ENCODE measurements around the gene TP63. TPM values are rescaled to one million over a fixed set of nuclear protein-coding genes. Genes with fewer than 3 reads are reported as not detected.

The TP63 gene
- total RNA-seq, 2 donors from 2014 or later: not detected

DNA sequence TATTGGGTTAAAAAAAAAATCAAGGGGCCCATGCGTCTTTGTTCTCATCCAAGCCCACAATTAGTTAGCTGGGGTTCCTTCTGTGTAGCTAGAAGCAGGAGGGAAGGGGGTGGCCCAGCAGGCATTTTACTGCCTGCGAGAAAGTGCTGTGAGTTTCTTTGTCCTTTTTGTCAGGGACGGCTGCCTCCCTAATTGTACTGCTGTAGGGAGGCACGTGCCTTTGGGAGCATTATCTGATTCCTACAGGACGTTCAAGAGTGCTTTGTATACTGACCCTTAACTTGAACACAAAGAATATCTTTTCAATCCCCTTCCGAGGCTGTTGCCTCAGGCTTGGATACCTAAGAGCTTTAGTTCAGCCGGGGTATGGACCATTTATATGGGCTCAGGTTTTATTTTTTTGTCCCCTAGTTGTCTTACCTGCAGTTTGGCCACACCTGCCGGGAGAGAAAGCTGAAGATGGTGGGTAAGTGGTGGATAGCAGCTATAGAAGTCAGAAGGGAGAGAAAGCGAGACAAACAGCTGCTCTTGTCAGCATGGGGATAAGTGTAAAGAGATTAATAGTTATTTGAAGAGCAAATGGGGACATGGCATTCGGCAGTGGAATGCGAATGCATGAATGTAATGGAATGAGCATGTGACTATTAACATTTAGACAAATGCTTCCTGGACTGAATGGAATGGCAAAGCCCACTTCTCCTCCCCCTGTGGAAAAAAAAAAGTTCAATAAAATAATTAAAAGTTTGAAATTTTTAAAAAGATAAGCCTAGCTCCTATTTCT lies 175.2 kb downstream of the TP63 start:
- no peak for DNase-seq
- Histone ChIP-seq H3K27ac (no peak overlapping the region), H3K4me1 (no peaks in the 10 kb centered on the region), H3K9ac (ENCODE audit: low read depth in 2 of 2, low read length in 2 of 2) (no peak overlapping the region), H3K36me3 (no peaks in the 10 kb centered on the region), H3K9me3 (no peaks in the 10 kb centered on the region), H3K27me3 (no peaks in the 10 kb centered on the region), H3K4me3 (no peak overlapping the region)
- TF ChIP-seq, protein P1, sequence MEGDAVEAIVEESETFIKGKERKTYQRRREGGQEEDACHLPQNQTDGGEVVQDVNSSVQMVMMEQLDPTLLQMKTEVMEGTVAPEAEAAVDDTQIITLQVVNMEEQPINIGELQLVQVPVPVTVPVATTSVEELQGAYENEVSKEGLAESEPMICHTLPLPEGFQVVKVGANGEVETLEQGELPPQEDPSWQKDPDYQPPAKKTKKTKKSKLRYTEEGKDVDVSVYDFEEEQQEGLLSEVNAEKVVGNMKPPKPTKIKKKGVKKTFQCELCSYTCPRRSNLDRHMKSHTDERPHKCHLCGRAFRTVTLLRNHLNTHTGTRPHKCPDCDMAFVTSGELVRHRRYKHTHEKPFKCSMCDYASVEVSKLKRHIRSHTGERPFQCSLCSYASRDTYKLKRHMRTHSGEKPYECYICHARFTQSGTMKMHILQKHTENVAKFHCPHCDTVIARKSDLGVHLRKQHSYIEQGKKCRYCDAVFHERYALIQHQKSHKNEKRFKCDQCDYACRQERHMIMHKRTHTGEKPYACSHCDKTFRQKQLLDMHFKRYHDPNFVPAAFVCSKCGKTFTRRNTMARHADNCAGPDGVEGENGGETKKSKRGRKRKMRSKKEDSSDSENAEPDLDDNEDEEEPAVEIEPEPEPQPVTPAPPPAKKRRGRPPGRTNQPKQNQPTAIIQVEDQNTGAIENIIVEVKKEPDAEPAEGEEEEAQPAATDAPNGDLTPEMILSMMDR (IDR thresholded peaks at IDR 0.05): no peak
- intact Hi-C loops (cut with DNase I): no loop called here

DNA sequence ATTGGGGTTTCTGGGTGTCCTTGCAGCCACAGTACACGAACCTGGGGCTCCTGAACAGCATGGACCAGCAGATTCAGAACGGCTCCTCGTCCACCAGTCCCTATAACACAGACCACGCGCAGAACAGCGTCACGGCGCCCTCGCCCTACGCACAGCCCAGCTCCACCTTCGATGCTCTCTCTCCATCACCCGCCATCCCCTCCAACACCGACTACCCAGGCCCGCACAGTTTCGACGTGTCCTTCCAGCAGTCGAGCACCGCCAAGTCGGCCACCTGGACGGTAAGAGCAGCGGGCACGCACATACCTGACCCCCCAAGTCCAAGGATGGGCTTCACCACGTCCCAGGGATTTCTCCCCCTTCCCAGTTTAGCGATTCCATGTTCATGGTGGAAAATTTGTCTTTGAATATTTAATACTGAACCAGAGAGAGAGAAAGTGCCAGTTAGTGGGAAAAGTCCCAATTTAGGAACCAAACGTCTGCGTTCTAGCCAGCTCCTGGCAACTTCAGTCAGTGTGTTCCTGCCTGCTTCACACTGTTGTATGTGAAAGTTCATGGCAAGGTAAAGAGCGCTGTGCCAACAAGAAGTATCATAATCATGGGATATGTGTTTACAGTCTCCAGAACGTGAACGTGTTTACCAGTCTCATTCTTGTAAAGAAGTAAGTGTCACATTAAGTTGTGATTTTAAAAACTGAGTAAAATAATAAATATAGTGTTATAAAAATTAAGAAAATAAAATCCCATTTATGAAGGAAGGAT lies 177.2 kb downstream of the TP63 start:
- H3K4me1 ChIP-seq: no peaks in the 10 kb centered on the region
- H3K9me3 ChIP-seq: no peaks in the 10 kb centered on the region
- intact Hi-C loops (cut with DNase I): no loop called here
- TF ChIP-seq, protein P1 (IDR thresholded peaks at IDR 0.05): no peak
- H3K27me3 ChIP-seq: no peaks in the 10 kb centered on the region
- no peak for DNase-seq
- no peak overlapping the region for H3K4me3 ChIP-seq
- no peak overlapping the region for H3K27ac ChIP-seq
- H3K9ac ChIP-seq (ENCODE audit: low read depth in 2 of 2, low read length in 2 of 2): no peak overlapping the region
- no peaks in the 10 kb centered on the region for H3K36me3 ChIP-seq

GRCh38 chr3:189809583-189809982 lies 178.4 kb downstream of the TP63 start:
- no peak overlapping the region for H3K9ac ChIP-seq (ENCODE audit: low read depth in 2 of 2, low read length in 2 of 2)
- no peak for DNase-seq
- H3K27me3 ChIP-seq: no peaks in the 10 kb centered on the region
- H3K27ac ChIP-seq: no peak overlapping the region
- no peaks in the 10 kb centered on the region for H3K4me1 ChIP-seq
- H3K4me3 ChIP-seq: no peak overlapping the region
- H3K36me3 ChIP-seq: no peaks in the 10 kb centered on the region
- intact Hi-C loops (cut with DNase I): no loop called here
- TF ChIP-seq, protein P1 (IDR thresholded peaks at IDR 0.05): no peak
- no peaks in the 10 kb centered on the region for H3K9me3 ChIP-seq

DNA sequence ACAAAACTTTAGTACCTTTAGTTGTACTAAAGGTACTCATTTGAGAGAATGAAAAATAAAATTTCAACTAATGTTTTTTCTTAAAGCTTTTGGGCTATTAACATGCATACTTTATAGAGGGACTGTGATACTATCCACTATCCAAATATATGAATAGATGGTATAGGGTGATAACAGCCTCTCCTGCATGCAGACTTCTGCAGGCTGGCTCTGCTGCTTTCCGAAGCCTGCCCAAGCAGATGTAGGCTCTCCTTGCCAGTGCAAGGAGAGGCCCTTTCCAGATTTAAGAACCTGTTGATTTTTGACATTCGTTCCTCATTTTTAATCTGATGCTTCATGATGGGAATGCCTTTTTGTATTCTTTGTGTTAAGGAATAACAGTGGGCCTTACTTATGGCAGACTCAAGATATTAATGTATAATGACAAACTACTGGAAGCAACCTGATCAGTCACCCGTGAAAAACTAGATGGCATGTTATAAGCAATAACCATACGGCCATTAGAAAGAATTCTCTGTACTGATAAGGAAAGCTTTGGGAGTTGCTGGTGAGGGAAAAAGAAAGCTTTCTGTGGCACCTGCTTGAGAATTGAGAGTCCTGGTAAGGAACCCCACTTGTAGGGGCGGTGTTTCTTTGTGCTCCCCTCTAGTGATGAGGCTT lies 181.7 kb downstream of the TP63 start:
- intact Hi-C loops (cut with DNase I): no loop called here
- H3K27ac ChIP-seq: no peak overlapping the region
- H3K36me3 ChIP-seq: no peaks in the 10 kb centered on the region
- no peaks in the 10 kb centered on the region for H3K9me3 ChIP-seq
- H3K4me1 ChIP-seq: no peaks in the 10 kb centered on the region
- H3K4me3 ChIP-seq: no peak overlapping the region
- TF ChIP-seq, protein P1 (IDR thresholded peaks at IDR 0.05): no peak
- DNase-seq: no peak
- H3K27me3 ChIP-seq: no peaks in the 10 kb centered on the region
- no peak overlapping the region for H3K9ac ChIP-seq (ENCODE audit: low read depth in 2 of 2, low read length in 2 of 2)

GRCh38 chr3:189813647-189814240 lies 182.6 kb downstream of the TP63 start:
- Histone ChIP-seq H3K27ac (no peak overlapping the region), H3K27me3 (no peaks in the 10 kb centered on the region), H3K4me1 (no peaks in the 10 kb centered on the region), H3K36me3 (no peaks in the 10 kb centered on the region), H3K4me3 (no peak overlapping the region), H3K9me3 (no peaks in the 10 kb centered on the region), H3K9ac (ENCODE audit: low read depth in 2 of 2, low read length in 2 of 2) (no peak overlapping the region)
- DNase-seq: no peak
- intact Hi-C loops (cut with DNase I): no loop called here
- TF ChIP-seq, protein P1 (IDR thresholded peaks at IDR 0.05): no peak

All from colonic mucosa (tissue), 4 donors.